Neural cell (in vitro differentiated cells): Measurements from ENCODE around the gene SUPT3H. TPM values are rescaled to one million over a fixed set of nuclear protein-coding genes. Genes with fewer than 3 reads are reported as not detected.

Experiments used
- H2AFZ ChIP-seq: fragments of 200-600, 300-800 bp; sonication (generic), shearing (Covaris generic); 2 replicates; pipeline ENCODE4 v1.6.0; 2014; ENCODE audit warnings: low read depth, mild to moderate bottlenecking, antibody characterized with exemption, low read length, moderate library complexity
- H3F3A ChIP-seq: fragments of 200-600 bp; shearing (Covaris generic); 2 replicates; pipeline ENCODE4 v1.6.1; 2016; ENCODE audit warnings: mild to moderate bottlenecking, moderate library complexity, mixed read lengths, antibody characterized with exemption, low read length; ENCODE audit not compliant: insufficient read depth, poor library complexity, severe bottlenecking
- H3K27ac ChIP-seq: fragments of 200-600, 300-800 bp; sonication (generic), shearing (Covaris generic); 2 replicates; pipeline ENCODE4 v1.5.1; 2014; ENCODE audit warnings: mild to moderate bottlenecking, low read length, moderate library complexity
- H3K27me3 ChIP-seq: fragments of 300-800, 200-600 bp; sonication (generic), shearing (Covaris generic); 2 replicates; pipeline ENCODE4 v1.6.0; 2014; ENCODE audit warnings: mild to moderate bottlenecking, low read depth, low read length, moderate library complexity; ENCODE audit not compliant: insufficient read depth
- H3K36me3 ChIP-seq: fragments of 300-800, 200-600 bp; sonication (generic), shearing (Covaris generic); 2 replicates; pipeline ENCODE4 v1.5.1; 2014; ENCODE audit warnings: mild to moderate bottlenecking, antibody characterized with exemption, low read length, moderate library complexity; ENCODE audit not compliant: insufficient read depth
- H3K4me2 ChIP-seq: fragments of 300-800, 200-600 bp; sonication (generic), shearing (Covaris generic); 2 replicates; pipeline ENCODE4 v1.6.0; 2014; ENCODE audit warnings: mild to moderate bottlenecking, low read length
- H3K4me3 ChIP-seq: fragments of 300-800, 200-600 bp; sonication (generic), shearing (Covaris generic); 2 replicates; pipeline ENCODE4 v1.5.1; 2014; ENCODE audit warnings: mild to moderate bottlenecking, low read length, moderate library complexity
- H3K79me2 ChIP-seq: fragments of 200-600 bp; shearing (Covaris generic); replicated peaks from 2 replicates; pipeline ENCODE4 v1.6.0; 2014; ENCODE audit warnings: mild to moderate bottlenecking, low read length, moderate library complexity; ENCODE audit not compliant: insufficient read depth
- H3K9ac ChIP-seq: fragments of 300-800, 200-600 bp; sonication (generic), shearing (Covaris generic); 2 replicates; pipeline ENCODE4 v1.6.1; 2016; ENCODE audit warnings: mild to moderate bottlenecking, low read length, mixed read lengths
- H3K9me2 ChIP-seq: fragments of 200-600 bp; shearing (Covaris generic); 2 replicates; pipeline ENCODE4 v1.6.1; 2016; ENCODE audit warnings: mild to moderate bottlenecking, low read length, mixed read lengths; ENCODE audit not compliant: insufficient read depth
- H3K9me3 ChIP-seq: fragments of 200-600, 300-800 bp; sonication (generic), shearing (Covaris generic); 2 replicates; pipeline ENCODE4 v1.6.1; 2016; ENCODE audit warnings: mild to moderate bottlenecking, mixed run types, low read length, moderate library complexity, mixed read lengths
- H4K20me1 ChIP-seq: fragments of 200-600 bp; shearing (Covaris generic); 2 replicates; pipeline ENCODE4 v1.6.1; 2016; ENCODE audit warnings: mild to moderate bottlenecking, mixed run types; ENCODE audit not compliant: insufficient read depth
- EP300 ChIP-seq: fragments of 450-650 bp; conservative IDR thresholded peaks from 2 replicates; pipeline ENCODE4 v1.6.1; 2014; ENCODE audit warnings: antibody characterized with exemption, mild to moderate bottlenecking, moderate library complexity; ENCODE audit not compliant: poor library complexity, severe bottlenecking
- EZH2 ChIP-seq: fragments of 200-600, 300-800 bp; shearing (Covaris generic), sonication (generic); IDR thresholded peaks from 2 replicates; pipeline ENCODE4 v1.6.1; 2014; ENCODE audit warnings: antibody characterized with exemption, low read length, borderline replicate concordance, mild to moderate bottlenecking; ENCODE audit not compliant: insufficient read depth, poor library complexity, severe bottlenecking
- MXI1 ChIP-seq: fragments of 450-650 bp; conservative IDR thresholded peaks from 2 replicates; pipeline ENCODE4 v1.6.1; 2014; ENCODE audit warnings: antibody characterized with exemption, mild to moderate bottlenecking; ENCODE audit not compliant: poor library complexity, severe bottlenecking
- POLR2AphosphoS5 ChIP-seq: IDR thresholded peaks from 2 replicates; pipeline ENCODE4 v1.6.1; 2012
- RAD21 ChIP-seq: fragments of 450-650 bp; conservative IDR thresholded peaks from 2 replicates; pipeline ENCODE4 v1.6.1; 2014; ENCODE audit warnings: antibody characterized with exemption, mild to moderate bottlenecking, moderate library complexity
- REST ChIP-seq: IDR thresholded peaks from 2 replicates; pipeline ENCODE4 v1.6.1; 2012; ENCODE audit warnings: borderline replicate concordance
- SMC3 ChIP-seq: fragments of 450-650 bp; conservative IDR thresholded peaks from 2 replicates; pipeline ENCODE4 v1.6.1; 2014; ENCODE audit warnings: antibody characterized with exemption, mild to moderate bottlenecking, moderate library complexity; ENCODE audit not compliant: poor library complexity
- TAF1 ChIP-seq: IDR thresholded peaks from 2 replicates; pipeline ENCODE4 v1.6.1; 2012; ENCODE audit warnings: low read depth
- polyA plus RNA-seq: library from polyadenylated mRNA; depleted of rRNA; stranded (reverse); fragments of >200 nt; gene quantifications from 2 replicates; pipeline ENCODE4 v1.2.3, GENCODE V29; 2014
- TF ChIP-seq, protein P1 (sequence below): fragments of 450-650 bp; IDR thresholded peaks from 2 replicates; pipeline ENCODE4 v1.5.1; 2014; ENCODE audit warnings: antibody characterized with exemption, mild to moderate bottlenecking, moderate library complexity; ENCODE audit not compliant: poor library complexity, severe bottlenecking

SUPT3H gene
- polyA plus RNA-seq, 1 donor from 2014 or later = 6.8 TPM

DNA sequence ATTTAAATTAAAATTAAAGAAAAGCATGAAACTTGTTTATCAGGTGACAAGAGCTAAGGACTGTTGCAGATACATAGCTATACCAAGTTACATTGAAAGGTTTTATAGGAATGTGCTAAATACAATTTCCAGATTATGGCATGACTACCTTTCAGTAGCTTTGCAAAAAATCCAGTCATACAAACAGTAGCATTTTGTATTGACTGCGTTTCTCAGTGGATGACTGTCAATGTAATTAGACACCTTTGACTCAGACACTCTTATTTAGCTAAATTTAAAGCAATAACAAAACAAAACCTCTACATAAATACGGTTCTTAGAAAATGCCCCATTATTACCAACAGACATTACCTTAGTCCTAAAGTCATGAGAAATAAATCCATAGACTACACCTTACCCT is 325.4 kb downstream of the SUPT3H start:
- no peaks in the 10 kb centered on the region for H3K27me3 ChIP-seq
- H4K20me1 ChIP-seq = no peaks in the 10 kb centered on the region
- H3F3A ChIP-seq = no peaks in the 10 kb centered on the region
- H3K4me3 ChIP-seq = no peak overlapping the region
- TF ChIP-seq, protein P1, sequence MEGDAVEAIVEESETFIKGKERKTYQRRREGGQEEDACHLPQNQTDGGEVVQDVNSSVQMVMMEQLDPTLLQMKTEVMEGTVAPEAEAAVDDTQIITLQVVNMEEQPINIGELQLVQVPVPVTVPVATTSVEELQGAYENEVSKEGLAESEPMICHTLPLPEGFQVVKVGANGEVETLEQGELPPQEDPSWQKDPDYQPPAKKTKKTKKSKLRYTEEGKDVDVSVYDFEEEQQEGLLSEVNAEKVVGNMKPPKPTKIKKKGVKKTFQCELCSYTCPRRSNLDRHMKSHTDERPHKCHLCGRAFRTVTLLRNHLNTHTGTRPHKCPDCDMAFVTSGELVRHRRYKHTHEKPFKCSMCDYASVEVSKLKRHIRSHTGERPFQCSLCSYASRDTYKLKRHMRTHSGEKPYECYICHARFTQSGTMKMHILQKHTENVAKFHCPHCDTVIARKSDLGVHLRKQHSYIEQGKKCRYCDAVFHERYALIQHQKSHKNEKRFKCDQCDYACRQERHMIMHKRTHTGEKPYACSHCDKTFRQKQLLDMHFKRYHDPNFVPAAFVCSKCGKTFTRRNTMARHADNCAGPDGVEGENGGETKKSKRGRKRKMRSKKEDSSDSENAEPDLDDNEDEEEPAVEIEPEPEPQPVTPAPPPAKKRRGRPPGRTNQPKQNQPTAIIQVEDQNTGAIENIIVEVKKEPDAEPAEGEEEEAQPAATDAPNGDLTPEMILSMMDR = no peak
- no peak for TF ChIP-seq MXI1
- no peak for TF ChIP-seq EZH2
- no peak for TF ChIP-seq REST
- no peak for TF ChIP-seq POLR2AphosphoS5
- no peak for TF ChIP-seq RAD21
- no peak for TF ChIP-seq SMC3
- no peak for TF ChIP-seq TAF1
- no peak for TF ChIP-seq EP300
- no peak overlapping the region for H3K4me2 ChIP-seq
- H3K79me2 ChIP-seq = no peaks in the 10 kb centered on the region
- no peaks in the 10 kb centered on the region for H3K9me2 ChIP-seq
- H3K36me3 ChIP-seq = no peaks in the 10 kb centered on the region
- no peak overlapping the region for H3K27ac ChIP-seq
- no peak overlapping the region for H2AFZ ChIP-seq
- H3K9me3 ChIP-seq = no peaks in the 10 kb centered on the region
- H3K9ac ChIP-seq = no peak overlapping the region

- Histone ChIP-seq H3K9ac (no peak overlapping the region), H3K27me3 (no peaks in the 10 kb centered on the region), H3K4me3 (no peak overlapping the region), H3K79me2 (no peaks in the 10 kb centered on the region), H3K36me3 (no peaks in the 10 kb centered on the region), H3K9me2 (no peaks in the 10 kb centered on the region), H4K20me1 (no peaks in the 10 kb centered on the region), H3F3A (no peaks in the 10 kb centered on the region), H3K9me3 (no peaks in the 10 kb centered on the region), H3K4me2 (no peak overlapping the region), H2AFZ (no peak overlapping the region), H3K27ac (no peak overlapping the region)
- TF ChIP-seq, protein P1 = no peak
- TF ChIP-seq RAD21 (no peak), SMC3 (no peak), TAF1 (no peak), EZH2 (no peak), REST (no peak), POLR2AphosphoS5 (no peak), MXI1 (no peak), EP300 (no peak)
Observed at GRCh38 chr6:45049188-45049843, 328.4 kb downstream of the SUPT3H start.
